Panc1 (cell line): ENCODE results near the gene LRRFIP1.

ENCODE experiments used
- POLR2AphosphoS5 ChIP-seq: IDR thresholded peaks from 2 replicates; pipeline ENCODE4 v1.6.1; 2012; ENCODE audit warnings: mild to moderate bottlenecking, low read depth, low read length, moderate library complexity
- TCF7L2 ChIP-seq: IDR thresholded peaks from 2 replicates; pipeline ENCODE4 v1.6.1; 2011; ENCODE audit warnings: mild to moderate bottlenecking, low read depth, low read length, inconsistent platforms
- TF ChIP-seq, protein P1 (sequence below): fragments of 450-650 bp; IDR thresholded peaks from 2 replicates; pipeline ENCODE4 v1.5.1; 2017; ENCODE audit warnings: mild to moderate bottlenecking

GRCh38 chr2:237599465-237600110, 27.8 kb upstream of the LRRFIP1 start:
- TF ChIP-seq POLR2AphosphoS5 (no peak), TCF7L2 (no peak)
- TF ChIP-seq, protein P1, sequence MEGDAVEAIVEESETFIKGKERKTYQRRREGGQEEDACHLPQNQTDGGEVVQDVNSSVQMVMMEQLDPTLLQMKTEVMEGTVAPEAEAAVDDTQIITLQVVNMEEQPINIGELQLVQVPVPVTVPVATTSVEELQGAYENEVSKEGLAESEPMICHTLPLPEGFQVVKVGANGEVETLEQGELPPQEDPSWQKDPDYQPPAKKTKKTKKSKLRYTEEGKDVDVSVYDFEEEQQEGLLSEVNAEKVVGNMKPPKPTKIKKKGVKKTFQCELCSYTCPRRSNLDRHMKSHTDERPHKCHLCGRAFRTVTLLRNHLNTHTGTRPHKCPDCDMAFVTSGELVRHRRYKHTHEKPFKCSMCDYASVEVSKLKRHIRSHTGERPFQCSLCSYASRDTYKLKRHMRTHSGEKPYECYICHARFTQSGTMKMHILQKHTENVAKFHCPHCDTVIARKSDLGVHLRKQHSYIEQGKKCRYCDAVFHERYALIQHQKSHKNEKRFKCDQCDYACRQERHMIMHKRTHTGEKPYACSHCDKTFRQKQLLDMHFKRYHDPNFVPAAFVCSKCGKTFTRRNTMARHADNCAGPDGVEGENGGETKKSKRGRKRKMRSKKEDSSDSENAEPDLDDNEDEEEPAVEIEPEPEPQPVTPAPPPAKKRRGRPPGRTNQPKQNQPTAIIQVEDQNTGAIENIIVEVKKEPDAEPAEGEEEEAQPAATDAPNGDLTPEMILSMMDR = no peak
